H1 (cell line): ENCODE data around the gene NR2F6. TPM values are rescaled to one million over a fixed set of nuclear protein-coding genes. Genes with fewer than 3 reads are reported as not detected.

Experiments
- CTCF ChIA-PET: fragments of 300-600 bp; sonication (Branson Sonifier 250); formaldehyde crosslinking; loops from one replicate; lab custom pipeline; 2021; ENCODE audit not compliant: partially characterized antibody; lab: Charles Lee
- POLR2A ChIA-PET: fragments of 300-600 bp; sonication (Branson Sonifier 250); formaldehyde crosslinking; loops from one replicate; lab custom pipeline; 2021; ENCODE audit warnings: inconsistent platforms; ENCODE audit not compliant: partially characterized antibody; lab: Charles Lee
- DNase-seq, 2 experiments: peaks; one replicate each; pipeline versions ENCODE4 v3.0.0 to v3.0.0-alpha.2; 2010 to 2022; ENCODE audit warnings: low spot score in 2 of 2, low read depth in 1 of 2, mixed read lengths in 1 of 2
- FAIRE-seq: peaks from 2 replicates; lab custom pipeline; 2011; peaks lifted over from hg19 to GRCh38; lab: Jason Lieb, UNC
- H2AFZ ChIP-seq: 2 replicates; pipeline ENCODE4 v1.8.1; 2012; ENCODE audit warnings: low read length, inconsistent platforms
- H2AK5ac ChIP-seq: 2 replicates; pipeline ENCODE4 v1.6.1; 2013; ENCODE audit warnings: low read depth, low read length
- H2BK120ac ChIP-seq: replicated peaks from 2 replicates; pipeline ENCODE3; 2013; ENCODE audit warnings: low read depth, low read length, inconsistent platforms
- H2BK12ac ChIP-seq: 2 replicates; pipeline ENCODE4 v1.6.1; 2013; ENCODE audit warnings: low read depth, low read length
- H2BK15ac ChIP-seq: 2 replicates; pipeline ENCODE4 v1.6.1; 2013; ENCODE audit warnings: low read length
- H2BK20ac ChIP-seq: 2 replicates; pipeline ENCODE4 v1.6.1; 2013; ENCODE audit warnings: low read length
- H2BK5ac ChIP-seq: 2 replicates; pipeline ENCODE4 v1.6.1; 2013; ENCODE audit warnings: low read depth, low read length
- H3K14ac ChIP-seq: 2 replicates; pipeline ENCODE4 v1.6.1; 2013; ENCODE audit warnings: inconsistent platforms; ENCODE audit not compliant: insufficient read length
- H3K18ac ChIP-seq: 2 replicates; pipeline ENCODE4 v1.6.1; 2013; ENCODE audit warnings: low read length; ENCODE audit errors: extremely low read depth
- H3K23ac ChIP-seq: 2 replicates; pipeline ENCODE4 v1.6.1; 2013; ENCODE audit warnings: inconsistent platforms; ENCODE audit not compliant: insufficient read length
- H3K23me2 ChIP-seq: 2 replicates; pipeline ENCODE4 v1.6.1; 2013; ENCODE audit warnings: low read depth, low read length
- H3K27ac ChIP-seq: 2 replicates; pipeline ENCODE4 v1.6.1; 2011; ENCODE audit warnings: low read depth, low read length, inconsistent platforms
- H3K27me3 ChIP-seq, 4 experiments: replicated peaks in 1 of 4; 1 replicate in 1 of 4; 2 replicates in 3 of 4; pipeline versions ENCODE4 v1.6.1 to v1.8.1; 2011 to 2013; ENCODE audit warnings: low read length in 3 of 4, mild to moderate bottlenecking in 3 of 4, inconsistent platforms in 2 of 4, mixed read lengths in 2 of 4, moderate library complexity in 1 of 4; ENCODE audit not compliant: control insufficient read depth in 3 of 4, insufficient read depth in 3 of 4; ENCODE audit errors: extremely low read depth in 1 of 4
- H3K36me3 ChIP-seq, 4 experiments: 2 replicates each; pipeline versions ENCODE4 v1.6.1 to v1.8.1; 2011 to 2013; ENCODE audit warnings: mild to moderate bottlenecking in 4 of 4, low read length in 3 of 4, moderate library complexity in 2 of 4, control low read depth in 1 of 4, inconsistent platforms in 1 of 4; ENCODE audit not compliant: insufficient read depth in 4 of 4, control insufficient read depth in 2 of 4
- H3K4ac ChIP-seq: replicated peaks from 2 replicates; pipeline ENCODE3; 2013; ENCODE audit warnings: low read length, low read depth, mixed read lengths, inconsistent platforms; ENCODE audit not compliant: insufficient read length
- H3K4me1 ChIP-seq, 4 experiments: replicated peaks in 1 of 4; 1 replicate in 1 of 4; 2 replicates in 3 of 4; pipeline versions ENCODE4 v1.6.1 to v1.8.1; 2011 to 2013; ENCODE audit warnings: low read length in 3 of 4, inconsistent platforms in 2 of 4, mixed read lengths in 1 of 4; ENCODE audit not compliant: insufficient read depth in 4 of 4, control insufficient read depth in 3 of 4
- H3K4me2 ChIP-seq, 2 experiments: 2 replicates each; pipeline versions ENCODE4 v1.6.1 to v1.8.1; 2011 to 2013; ENCODE audit warnings: low read depth in 2 of 2, low read length in 2 of 2, control low read depth in 1 of 2, inconsistent platforms in 1 of 2, mild to moderate bottlenecking in 1 of 2; ENCODE audit not compliant: insufficient read depth in 1 of 2
- H3K4me3 ChIP-seq, 4 experiments: fragments of 200-600, 300-600 bp in 1 of 4; sonication (generic), shearing (Covaris generic), sonication (Bioruptor Twin) in 1 of 4; 2 replicates each; pipeline versions ENCODE4 v1.5.1 to v1.8.1; 2011 to 2016; ENCODE audit warnings: low read length in 4 of 4, low read depth in 3 of 4, control low read depth in 2 of 4, inconsistent platforms in 2 of 4, mild to moderate bottlenecking in 2 of 4, mixed read lengths in 1 of 4, moderate library complexity in 1 of 4; ENCODE audit not compliant: insufficient read depth in 2 of 4; ENCODE audit errors: extremely low read depth in 1 of 4
- H3K56ac ChIP-seq: replicated peaks from 2 replicates; pipeline ENCODE3; 2013; ENCODE audit warnings: low read depth, mild to moderate bottlenecking, mixed read lengths, low read length, inconsistent platforms; ENCODE audit not compliant: insufficient read length
- H3K79me1 ChIP-seq: 2 replicates; pipeline ENCODE4 v1.6.1; 2013; ENCODE audit warnings: low read depth, low read length, control low read depth
- H3K79me2 ChIP-seq, 2 experiments: 2 replicates each; pipeline versions ENCODE4 v1.6.1 to v1.8.1; 2012 to 2013; ENCODE audit warnings: low read length in 2 of 2, mild to moderate bottlenecking in 2 of 2, inconsistent platforms in 1 of 2; ENCODE audit not compliant: insufficient read depth in 2 of 2, control insufficient read depth in 1 of 2
- H3K9ac ChIP-seq, 4 experiments: replicated peaks in 1 of 4; 1 replicate in 1 of 4; 2 replicates in 3 of 4; pipeline versions ENCODE4 v1.6.1 to v1.8.1; 2011 to 2013; ENCODE audit warnings: low read depth in 3 of 4, low read length in 3 of 4, control low read depth in 2 of 4, mild to moderate bottlenecking in 2 of 4, moderate library complexity in 2 of 4, inconsistent platforms in 1 of 4; ENCODE audit errors: extremely low read depth in 1 of 4
- H3K9me3 ChIP-seq, 2 experiments: 2 replicates each; pipeline versions ENCODE4 v1.6.1 to v1.8.1; 2012 to 2013; ENCODE audit warnings: mild to moderate bottlenecking in 2 of 2, moderate library complexity in 2 of 2, control low read depth in 1 of 2, inconsistent platforms in 1 of 2, low read depth in 1 of 2, low read length in 1 of 2, mixed read lengths in 1 of 2; ENCODE audit not compliant: insufficient read depth in 2 of 2
- H4K20me1 ChIP-seq, 2 experiments: replicated peaks in 1 of 2; 2 replicates each; pipeline versions ENCODE3 to v1.8.1; 2011 to 2013; ENCODE audit warnings: inconsistent platforms in 2 of 2, low read length in 2 of 2, mild to moderate bottlenecking in 1 of 2; ENCODE audit not compliant: insufficient read depth in 2 of 2, control insufficient read depth in 1 of 2
- H4K5ac ChIP-seq: 2 replicates; pipeline ENCODE4 v1.6.1; 2013; ENCODE audit warnings: low read length, low read depth, mixed read lengths, inconsistent platforms; ENCODE audit not compliant: insufficient read length
- H4K8ac ChIP-seq: 2 replicates; pipeline ENCODE4 v1.8.0; 2013; ENCODE audit warnings: mild to moderate bottlenecking, moderate library complexity, low read length, inconsistent platforms; ENCODE audit not compliant: insufficient read depth; ENCODE audit errors: extremely low read depth
- H4K91ac ChIP-seq: replicated peaks from 2 replicates; pipeline ENCODE3; 2013; ENCODE audit warnings: low read length, mixed read lengths, inconsistent platforms; ENCODE audit not compliant: insufficient read length
- CEBPB ChIP-seq: IDR thresholded peaks from 2 replicates; pipeline ENCODE4 v1.6.1; 2012; ENCODE audit warnings: low read depth, low read length
- CREB1 ChIP-seq: IDR thresholded peaks from 2 replicates; pipeline ENCODE4 v1.6.1; 2012; ENCODE audit warnings: inconsistent platforms
- EGR1 ChIP-seq: IDR thresholded peaks from 2 replicates; pipeline ENCODE4 v1.6.1; 2011; ENCODE audit warnings: low read depth, low read length, borderline replicate concordance
- EP300 ChIP-seq, 2 experiments: IDR thresholded peaks; 1 replicate in 1 of 2; 2 replicates in 1 of 2; pipeline ENCODE4 v1.6.1; 2011 to 2012; ENCODE audit warnings: low read depth in 2 of 2, low read length in 2 of 2, mild to moderate bottlenecking in 2 of 2, borderline replicate concordance in 1 of 2, inconsistent platforms in 1 of 2, moderate library complexity in 1 of 2
- FOSL1 ChIP-seq: IDR thresholded peaks from 2 replicates; pipeline ENCODE4 v1.6.1; 2011; ENCODE audit warnings: mild to moderate bottlenecking, low read depth, low read length, moderate library complexity; ENCODE audit not compliant: insufficient read depth
- GABPA ChIP-seq: IDR thresholded peaks from 2 replicates; pipeline ENCODE4 v1.6.1; 2011; ENCODE audit warnings: mild to moderate bottlenecking, low read length, moderate library complexity, borderline replicate concordance; ENCODE audit not compliant: insufficient read depth
- GTF2F1 ChIP-seq: IDR thresholded peaks from 2 replicates; pipeline ENCODE4 v1.6.1; 2012; ENCODE audit warnings: low read depth, low read length, improper control_type of control experiment, borderline replicate concordance
- SIRT6 ChIP-seq: IDR thresholded peaks from one replicate; pipeline ENCODE4 v1.7.1; 2012; ENCODE audit warnings: low read length, inconsistent platforms
- SRF ChIP-seq: IDR thresholded peaks from 2 replicates; pipeline ENCODE4 v1.6.1; 2011; ENCODE audit warnings: mild to moderate bottlenecking, low read depth, low read length, moderate library complexity
- TCF12 ChIP-seq: IDR thresholded peaks from 2 replicates; pipeline ENCODE4 v1.6.1; 2011; ENCODE audit warnings: low read depth, mild to moderate bottlenecking, low read length
- USF2 ChIP-seq: IDR thresholded peaks from 2 replicates; pipeline ENCODE4 v1.6.1; 2011; ENCODE audit warnings: low read length, improper control_type of control experiment
- WGBS, 2 experiments: shearing (Covaris generic) in 1 of 2; methylation state at CpG; one replicate each; pipeline versions ENCODE4 v1.1.6 to v1.1.7; 2013 to 2015; ENCODE audit warnings: low lambda C conversion rate in 2 of 2, mixed read lengths in 2 of 2, inconsistent platforms in 1 of 2, low coverage in 1 of 2, missing lambda C conversion rate in 1 of 2; ENCODE audit not compliant: insufficient replicate concordance in 2 of 2, insufficient coverage in 1 of 2, insufficient read length in 1 of 2; ENCODE audit errors: extremely low coverage in 1 of 2, missing lambda C conversion rate in 1 of 2; 5-methylcytosine and 5-hydroxymethylcytosine counted together
- polyA plus RNA-seq, 7 experiments: library from polyadenylated mRNA; depleted of rRNA in 3 of 7; stranded (reverse) in 5 of 7; unstranded in 2 of 7; fragments of >200 nt in 5 of 7; fragments of 200-250 nt in 2 of 7; gene quantifications; 1 replicate in 5 of 7; 2 replicates in 1 of 7; 4 replicates in 1 of 7; pipeline versions ENCODE4 v1.2.1 to v1.2.3, GENCODE V29; 2011 to 2013; ENCODE audit warnings: missing spikeins in 2 of 7, mixed read lengths in 2 of 7
- total RNA-seq: library from RNA; stranded (reverse); fragmentation: NEBNext Ultra II Directional; extraction: Animal tissue kit (Norgen Biotek cat#: 25700); gene quantifications from 2 replicates; pipeline ENCODE4 v1.2.1, GENCODE V29; 2021

Gene NR2F6
- total and polyA plus RNA-seq, 2 of the 8 experiments (the other 6 are each of a cell fraction or from before 2014, with no cell fraction given), result 99.7 to 114 TPM

DNA sequence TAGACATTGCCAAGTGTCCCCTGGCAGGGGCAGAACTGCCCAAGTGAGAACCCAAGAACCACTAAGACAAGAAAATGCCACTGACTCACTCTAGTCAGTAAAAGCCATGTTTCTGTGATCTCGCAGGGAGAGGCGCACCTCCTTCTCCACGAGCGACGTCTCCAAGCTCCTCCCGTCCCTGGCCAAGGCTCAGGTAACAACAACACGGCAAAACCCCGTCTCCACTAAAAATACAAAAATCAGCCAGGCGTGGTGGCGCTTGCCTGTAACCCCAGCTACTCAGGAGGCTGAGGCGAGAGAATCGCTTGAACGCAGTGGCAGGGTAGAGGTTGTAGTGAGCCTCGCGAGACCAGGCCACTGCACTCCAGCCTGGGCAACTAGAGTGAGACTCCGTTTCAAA is 48.1 kb downstream of the NR2F6 start:
- Histone ChIP-seq H3K27ac (no peak overlapping the region), H3K14ac (no peak overlapping the region), H2BK5ac (no peak overlapping the region), H2AK5ac (no peak overlapping the region), H3K9ac (no peak overlapping the region), H3K27me3 (no peaks in the 10 kb centered on the region), H2AFZ (no peak overlapping the region), H4K91ac (no peak overlapping the region), H2BK20ac (no peak overlapping the region), H4K5ac (no peak overlapping the region), H3K18ac (no peak overlapping the region), H2BK15ac (no peak overlapping the region), H3K56ac (no peak overlapping the region), H3K23me2 (peaks cover 2% of the 10 kb centered on the region; the same call in 1 of the 2 replicates), H3K4me2 (no peak overlapping the region), H3K23ac (no peak overlapping the region), H4K20me1 (peaks cover 4 to 5% of the 10 kb centered on the region in 2 experiments), H3K9me3 (no peaks in the 10 kb centered on the region), H3K4me3 (no peak overlapping the region), H4K8ac (no peak overlapping the region), H2BK120ac (no peak overlapping the region), H3K79me2 (no peaks in the 10 kb centered on the region), H3K4ac (no peak overlapping the region), H3K4me1 (no peaks in the 10 kb centered on the region), H2BK12ac (no peak overlapping the region), H3K36me3 (peaks cover 9 to 42% (median 28%) of the 10 kb centered on the region in 4 experiments), H3K79me1 (no peaks in the 10 kb centered on the region)
- CTCF ChIA-PET, result no interaction called here
- 93% methylated on average over 16 of the region's 16 CpGs; no CpG with 5 or more reads in 1 of the 2 experiments for WGBS, 2 experiments
- no peak for FAIRE-seq
- no peak for DNase-seq
- POLR2A ChIA-PET, result no interaction called here
- TF ChIP-seq CREB1, result no peak
- no peak for TF ChIP-seq FOSL1
- TF ChIP-seq SRF, result no peak
- no peak for TF ChIP-seq CEBPB
- TF ChIP-seq SIRT6, result no peak
- no peak for TF ChIP-seq GABPA
- no peak for TF ChIP-seq TCF12
- no peak for TF ChIP-seq USF2
- TF ChIP-seq EP300 (IDR thresholded peaks at IDR 0.05; ENCODE audit: borderline replicate concordance in 1 of 2, low read depth in 2 of 2, low read length in 2 of 2), result no peak
- no peak for TF ChIP-seq EGR1
- TF ChIP-seq GTF2F1, result no peak
